C4-2B (cell line): ENCODE measurements around the gene LIX1L.

Source experiments
- H3K27ac ChIP-seq: fragments of 450-650 bp; 2 replicates; pipeline ENCODE4 v1.5.1; 2017
- CTCF ChIP-seq: fragments of 450-650 bp; conservative IDR thresholded peaks from 2 replicates; pipeline ENCODE4 v1.5.1; 2017; ENCODE audit warnings: mild to moderate bottlenecking
- ZFX ChIP-seq: fragments of 450-650 bp; IDR thresholded peaks from 2 replicates; pipeline ENCODE4 v1.6.1; 2017

The LIX1L gene

GRCh38 chr1:145978471-145978853 is 20.6 kb upstream of the LIX1L start:
- H3K27ac ChIP-seq, result peak overlapping the region; percentile 84
- no peak for TF ChIP-seq CTCF
- TF ChIP-seq ZFX, result no peak

GRCh38 chr1:145977486-145978470 is 20.0 kb upstream of the LIX1L start:
- TF ChIP-seq ZFX, result no peak
- TF ChIP-seq CTCF, result peak; percentile 90
- no peak overlapping the region; the same call in 1 of the 2 replicates for H3K27ac ChIP-seq

GRCh38 chr1:145977016-145977415 is 19.2 kb upstream of the LIX1L start:
- no peak overlapping the region for H3K27ac ChIP-seq

GRCh38 chr1:145975216-145975615 is 17.4 kb upstream of the LIX1L start:
- TF ChIP-seq CTCF (no peak), ZFX (no peak)
- H3K27ac ChIP-seq, result no peak overlapping the region

More at GRCh38 chr1:145977016-145977415, 19.2 kb upstream of the LIX1L start:
- TF ChIP-seq ZFX (no peak), CTCF (no peak)

- no peak for TF ChIP-seq CTCF
- no peak for TF ChIP-seq ZFX
- no peak overlapping the region for H3K27ac ChIP-seq
These were observed 16.9 kb upstream of the LIX1L start for GRCh38 chr1:145974721-145975120.

GRCh38 chr1:145972580-145972979 is 14.8 kb upstream of the LIX1L start:
- TF ChIP-seq CTCF (no peak), ZFX (no peak)
- no peak overlapping the region for H3K27ac ChIP-seq

- TF ChIP-seq CTCF, result no peak
- no peak for TF ChIP-seq ZFX
- no peak overlapping the region for H3K27ac ChIP-seq
These were observed 9.5 kb upstream of the LIX1L start for GRCh38 chr1:145967288-145967687.
